Measurements from ENCODE around the gene CORO1C.
A peak's percentile ranks its signal among the peaks of the same experiment; 100 is the strongest.
"Not testable (repeated sequence)": the region's sequence is repeated elsewhere in the genome, so short reads cannot be mapped to it uniquely, and the experiment has no call there.

The CORO1C gene

GRCh38 chr12:108731105-108731865, at the start of gene CORO1C:
Gene CORO1C, minus strand, starts transcription at chr12:108731518. Its CDS starts 30,200 bp downstream, at chr12:108701318.
- peak; percentile 82 to 84 for DNase-seq (ENCODE audit: low read depth in 1 of 2, low spot score in 1 of 2)

- DNase-seq (ENCODE audit: low read depth in 1 of 2, low spot score in 1 of 2), result no peak
Measured at GRCh38 chr12:108779998-108780688, 48.8 kb upstream of the CORO1C start.

GRCh38 chr12:108778053-108778452, 46.7 kb upstream of the CORO1C start:
- no peak for DNase-seq (ENCODE audit: low read depth in 1 of 2, low spot score in 1 of 2)

GRCh38 chr12:108777156-108777555, 45.8 kb upstream of the CORO1C start:
- no peak for DNase-seq (ENCODE audit: low read depth in 1 of 2, low spot score in 1 of 2)

GRCh38 chr12:108773798-108774788, 42.8 kb upstream of the CORO1C start:
- no peak for DNase-seq (ENCODE audit: low read depth in 1 of 2, low spot score in 1 of 2)

GRCh38 chr12:108772891-108773797, 41.8 kb upstream of the CORO1C start:
- DNase-seq (ENCODE audit: low read depth in 1 of 2, low spot score in 1 of 2), result no peak

GRCh38 chr12:108772247-108772646, 40.9 kb upstream of the CORO1C start:
- no peak for DNase-seq (ENCODE audit: low read depth in 1 of 2, low spot score in 1 of 2)

- not testable (repeated sequence) for DNase-seq (ENCODE audit: low read depth in 1 of 2, low spot score in 1 of 2)
Measured at GRCh38 chr12:108771835-108772234, 40.5 kb upstream of the CORO1C start.

- DNase-seq (ENCODE audit: low read depth in 1 of 2, low spot score in 1 of 2), result no peak
Measured at GRCh38 chr12:108770963-108771362, 39.6 kb upstream of the CORO1C start.

GRCh38 chr12:108770269-108770829, 39.0 kb upstream of the CORO1C start:
- DNase-seq (ENCODE audit: low read depth in 1 of 2, low spot score in 1 of 2), result no peak

- DNase-seq (ENCODE audit: low read depth in 1 of 2, low spot score in 1 of 2), result no peak
Measured at GRCh38 chr12:108768591-108769500, 37.5 kb upstream of the CORO1C start.

- no peak for DNase-seq (ENCODE audit: low read depth in 1 of 2, low spot score in 1 of 2)
Measured at GRCh38 chr12:108766294-108766693, 35.0 kb upstream of the CORO1C start.

- DNase-seq (ENCODE audit: low read depth in 1 of 2, low spot score in 1 of 2), result no peak
Measured at GRCh38 chr12:108765289-108765764, 34.0 kb upstream of the CORO1C start.

- no peak for DNase-seq (ENCODE audit: low read depth in 1 of 2, low spot score in 1 of 2)
Measured at GRCh38 chr12:108764540-108765288, 33.4 kb upstream of the CORO1C start.

- no peak for DNase-seq (ENCODE audit: low read depth in 1 of 2, low spot score in 1 of 2)
Measured at GRCh38 chr12:108761226-108761625, 29.9 kb upstream of the CORO1C start.

GRCh38 chr12:108759924-108760323, 28.6 kb upstream of the CORO1C start:
- no peak for DNase-seq (ENCODE audit: low read depth in 1 of 2, low spot score in 1 of 2)

GRCh38 chr12:108757856-108758255, 26.5 kb upstream of the CORO1C start:
- DNase-seq (ENCODE audit: low read depth in 1 of 2, low spot score in 1 of 2), result no peak

GRCh38 chr12:108756421-108756820, 25.1 kb upstream of the CORO1C start:
- no peak for DNase-seq (ENCODE audit: low read depth in 1 of 2, low spot score in 1 of 2)

Data from activated CD4-positive, alpha-beta T cell treated with anti-CD3 and anti-CD28 coated beads, Interleukin-2, amount 50 U/mL, for 24 hours (primary cell).